WTC11 (cell line): ENCODE measurements around the gene DCAF17.

Experiments
- JUN ChIP-seq: sonication (generic); formaldehyde crosslinking; IDR thresholded peaks from 2 replicates; pipeline ENCODE4 v1.8.0; 2023; ENCODE audit warnings: mild to moderate bottlenecking, missing genetic modification reagents
- ZBTB21 ChIP-seq: sonication (generic); formaldehyde crosslinking; IDR thresholded peaks from 2 replicates; pipeline ENCODE4 v1.8.1; 2023; ENCODE audit warnings: mild to moderate bottlenecking, missing genetic modification reagents, borderline replicate concordance
- TF ChIP-seq, protein P1 (sequence below): sonication (generic); formaldehyde crosslinking; IDR thresholded peaks from 2 replicates; pipeline ENCODE4 v1.8.0; 2022; ENCODE audit warnings: mild to moderate bottlenecking, missing genetic modification reagents
- TF ChIP-seq, protein P2 (sequence below): fragments of 200-600 bp; IDR thresholded peaks from 2 replicates; pipeline ENCODE4 v1.8.0; 2022; ENCODE audit warnings: antibody characterized with exemption

DNA sequence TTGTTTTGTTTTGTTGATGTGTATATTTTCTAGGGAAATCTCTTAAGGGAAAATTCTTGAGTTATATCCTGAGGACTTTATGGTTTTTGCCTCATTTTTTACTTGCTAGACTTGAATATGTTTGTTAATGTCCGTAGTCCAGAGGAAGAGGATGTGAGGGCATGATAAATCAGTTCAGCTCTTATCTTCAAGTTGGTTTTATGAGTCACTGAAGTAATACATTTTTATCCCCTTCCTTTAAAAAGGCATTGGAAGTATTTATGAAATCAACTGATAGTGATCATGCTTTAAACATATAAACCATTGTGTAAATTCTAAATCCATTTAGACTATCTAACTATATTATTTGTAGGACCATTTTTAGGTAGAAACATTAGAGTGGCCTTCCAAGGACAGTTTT lies 44.3 kb downstream of the DCAF17 start:
- TF ChIP-seq, protein P1, sequence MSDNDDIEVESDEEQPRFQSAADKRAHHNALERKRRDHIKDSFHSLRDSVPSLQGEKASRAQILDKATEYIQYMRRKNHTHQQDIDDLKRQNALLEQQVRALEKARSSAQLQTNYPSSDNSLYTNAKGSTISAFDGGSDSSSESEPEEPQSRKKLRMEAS (CRISPR knock-in tag) = no peak
- TF ChIP-seq, protein P2, sequence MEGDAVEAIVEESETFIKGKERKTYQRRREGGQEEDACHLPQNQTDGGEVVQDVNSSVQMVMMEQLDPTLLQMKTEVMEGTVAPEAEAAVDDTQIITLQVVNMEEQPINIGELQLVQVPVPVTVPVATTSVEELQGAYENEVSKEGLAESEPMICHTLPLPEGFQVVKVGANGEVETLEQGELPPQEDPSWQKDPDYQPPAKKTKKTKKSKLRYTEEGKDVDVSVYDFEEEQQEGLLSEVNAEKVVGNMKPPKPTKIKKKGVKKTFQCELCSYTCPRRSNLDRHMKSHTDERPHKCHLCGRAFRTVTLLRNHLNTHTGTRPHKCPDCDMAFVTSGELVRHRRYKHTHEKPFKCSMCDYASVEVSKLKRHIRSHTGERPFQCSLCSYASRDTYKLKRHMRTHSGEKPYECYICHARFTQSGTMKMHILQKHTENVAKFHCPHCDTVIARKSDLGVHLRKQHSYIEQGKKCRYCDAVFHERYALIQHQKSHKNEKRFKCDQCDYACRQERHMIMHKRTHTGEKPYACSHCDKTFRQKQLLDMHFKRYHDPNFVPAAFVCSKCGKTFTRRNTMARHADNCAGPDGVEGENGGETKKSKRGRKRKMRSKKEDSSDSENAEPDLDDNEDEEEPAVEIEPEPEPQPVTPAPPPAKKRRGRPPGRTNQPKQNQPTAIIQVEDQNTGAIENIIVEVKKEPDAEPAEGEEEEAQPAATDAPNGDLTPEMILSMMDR = no peak
- no peak for TF ChIP-seq ZBTB21 (CRISPR knock-in tag)
- TF ChIP-seq JUN = no peak
